CD4-positive, alpha-beta T cell treated with Interleukin-4 for 4 hours (primary cell): ENCODE data around the gene MINDY1.

ENCODE experiments used
- DNase-seq: peaks from one replicate; pipeline ENCODE4 v3.0.0-alpha.2; 2020

Gene MINDY1

GRCh38 chr1:150985179-150985825 is 21.4 kb downstream of the MINDY1 start:
- no peak for DNase-seq

DNA sequence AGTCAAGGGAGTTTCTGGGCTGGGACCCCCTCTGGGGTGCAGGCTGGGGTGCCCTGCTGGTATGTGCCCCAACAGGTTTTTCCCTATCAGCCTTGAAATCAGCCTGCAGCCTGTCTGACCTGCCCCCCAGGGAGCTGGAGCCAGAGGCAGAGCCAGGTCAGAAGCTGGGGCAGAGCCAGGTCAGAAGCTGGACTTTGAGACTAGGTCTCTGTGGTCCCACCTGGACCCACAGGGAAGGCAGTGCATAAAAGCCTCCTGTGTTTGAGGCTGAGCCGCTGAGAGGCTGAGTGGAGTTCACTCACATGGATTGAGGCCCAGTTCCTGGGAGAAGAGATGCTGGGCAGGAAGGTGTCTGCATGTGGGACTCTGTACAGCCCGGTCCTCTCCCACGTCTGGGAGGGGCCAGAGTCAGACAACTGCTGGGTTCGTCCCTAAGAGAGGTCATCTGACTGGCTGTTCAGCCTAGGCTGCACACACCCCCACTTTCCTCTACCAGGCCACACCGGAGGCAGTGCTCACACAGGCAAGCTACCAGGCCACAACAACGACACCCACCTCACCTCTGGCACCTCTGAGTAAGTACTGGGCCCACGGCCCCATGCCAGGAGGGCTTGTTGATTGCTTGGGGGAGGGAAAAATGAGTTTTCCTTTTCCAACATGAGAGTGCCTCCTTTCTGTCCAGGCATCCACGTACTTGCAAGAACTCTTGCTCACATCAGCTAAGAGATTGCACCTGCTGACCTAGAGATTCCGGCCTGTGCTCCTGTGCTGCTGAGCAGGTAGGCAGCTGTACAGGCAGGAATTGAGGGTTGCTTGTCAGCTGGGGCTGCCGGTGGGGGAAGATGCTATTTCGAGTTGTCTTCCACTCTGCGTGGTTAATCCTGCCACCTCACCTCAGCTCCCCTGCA is 24.6 kb downstream of the MINDY1 start, which contains the start of gene ANXA9:
Gene ANXA9 (plus strand): TSS at position 488 of the 908 bp plus-strand sequence. CDS start 814 bp downstream, outside the sequence.
- DNase-seq = no peak

DNA sequence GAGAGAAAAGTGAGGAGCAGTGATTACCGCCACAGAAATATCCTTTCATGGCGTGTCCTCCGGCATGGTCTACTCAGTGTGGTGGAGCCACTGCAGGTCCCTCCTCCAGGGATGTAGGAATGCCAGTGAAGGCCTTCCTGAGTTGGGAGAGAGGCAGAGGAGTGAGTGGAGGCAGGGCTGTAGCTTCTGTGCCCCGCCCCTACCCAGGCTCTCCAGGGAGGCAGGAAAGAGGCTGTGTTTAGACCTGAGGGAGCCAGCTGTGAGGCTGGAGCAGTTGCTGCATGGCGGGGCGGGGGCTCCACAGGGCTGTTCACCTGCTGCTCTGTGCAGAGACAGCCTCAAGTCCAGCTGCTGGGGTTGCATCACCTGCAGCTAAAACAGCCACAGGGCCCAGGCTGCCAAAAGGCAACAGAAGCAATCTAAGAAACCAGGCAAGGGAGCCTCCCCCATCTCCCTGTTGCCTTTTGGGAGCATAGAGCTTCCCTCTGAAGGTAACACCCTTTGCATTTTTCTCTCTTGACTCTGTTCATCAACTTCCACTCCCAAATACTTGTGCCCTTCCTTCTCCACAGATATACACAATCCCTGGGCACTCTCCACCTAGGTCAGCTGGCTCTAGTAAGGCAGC is 25.4 kb downstream of the MINDY1 start:
- DNase-seq = no peak

- DNase-seq = peak; percentile 88
These were observed 27.3 kb downstream of the MINDY1 start for GRCh38 chr1:150979092-150980056.

DNA sequence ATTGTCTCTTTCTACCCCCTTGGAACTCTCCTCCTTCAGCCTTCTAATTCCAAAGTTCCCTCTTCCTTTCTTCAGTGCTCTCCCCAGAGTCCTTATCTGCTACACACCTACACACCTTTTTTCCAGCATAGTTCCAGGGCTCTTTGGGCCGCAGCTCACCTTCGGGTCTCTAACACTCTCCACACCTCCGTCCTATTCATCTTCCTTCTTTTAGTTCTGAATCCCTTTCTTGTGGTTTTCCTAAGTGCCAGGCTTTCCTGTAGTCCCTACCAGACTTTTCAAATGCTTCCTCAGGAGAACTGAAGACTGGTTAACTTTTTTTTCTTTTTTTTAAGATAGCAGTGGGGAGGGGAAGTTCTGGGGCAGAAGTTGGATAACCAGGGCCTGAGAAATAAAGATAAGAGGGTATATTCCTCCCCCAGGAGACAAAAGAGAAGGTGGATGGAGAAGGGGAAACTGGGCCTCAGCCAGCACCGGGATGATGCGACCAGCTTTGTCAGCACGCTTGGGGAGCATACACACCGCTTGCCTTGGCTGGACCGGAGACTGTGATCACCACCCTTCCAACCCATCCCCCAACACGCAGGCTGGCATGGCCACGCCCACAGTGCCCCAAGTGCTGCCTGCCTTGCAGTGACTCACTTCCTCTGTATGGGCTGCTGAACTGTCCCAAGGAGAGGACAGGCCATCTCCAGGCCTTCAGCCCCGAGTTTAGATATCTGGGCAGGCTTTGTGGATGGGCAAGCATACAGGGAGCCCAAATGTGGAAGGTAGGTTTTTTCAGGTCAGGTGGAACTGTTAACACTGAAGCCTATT is 29.6 kb downstream of the MINDY1 start:
- DNase-seq = peak; percentile 83

- no peak for DNase-seq
These were observed 30.3 kb downstream of the MINDY1 start for GRCh38 chr1:150976401-150976821.

- peak; percentile 73 for DNase-seq
These were observed 31.9 kb downstream of the MINDY1 start, which contains the start of gene CERS2 for GRCh38 chr1:150974580-150975478. TSS of gene CERS2 (minus strand) at chr1:150974835. CDS start at chr1:150969090, 5,745 bp downstream.

GRCh38 chr1:150973836-150974579 is 32.7 kb downstream of the MINDY1 start:
- DNase-seq = peak; percentile 33

GRCh38 chr1:150973258-150973835 is 33.4 kb downstream of the MINDY1 start:
- DNase-seq = no peak

- DNase-seq = no peak
These were observed 34.2 kb downstream of the MINDY1 start for GRCh38 chr1:150972417-150972940.

DNA sequence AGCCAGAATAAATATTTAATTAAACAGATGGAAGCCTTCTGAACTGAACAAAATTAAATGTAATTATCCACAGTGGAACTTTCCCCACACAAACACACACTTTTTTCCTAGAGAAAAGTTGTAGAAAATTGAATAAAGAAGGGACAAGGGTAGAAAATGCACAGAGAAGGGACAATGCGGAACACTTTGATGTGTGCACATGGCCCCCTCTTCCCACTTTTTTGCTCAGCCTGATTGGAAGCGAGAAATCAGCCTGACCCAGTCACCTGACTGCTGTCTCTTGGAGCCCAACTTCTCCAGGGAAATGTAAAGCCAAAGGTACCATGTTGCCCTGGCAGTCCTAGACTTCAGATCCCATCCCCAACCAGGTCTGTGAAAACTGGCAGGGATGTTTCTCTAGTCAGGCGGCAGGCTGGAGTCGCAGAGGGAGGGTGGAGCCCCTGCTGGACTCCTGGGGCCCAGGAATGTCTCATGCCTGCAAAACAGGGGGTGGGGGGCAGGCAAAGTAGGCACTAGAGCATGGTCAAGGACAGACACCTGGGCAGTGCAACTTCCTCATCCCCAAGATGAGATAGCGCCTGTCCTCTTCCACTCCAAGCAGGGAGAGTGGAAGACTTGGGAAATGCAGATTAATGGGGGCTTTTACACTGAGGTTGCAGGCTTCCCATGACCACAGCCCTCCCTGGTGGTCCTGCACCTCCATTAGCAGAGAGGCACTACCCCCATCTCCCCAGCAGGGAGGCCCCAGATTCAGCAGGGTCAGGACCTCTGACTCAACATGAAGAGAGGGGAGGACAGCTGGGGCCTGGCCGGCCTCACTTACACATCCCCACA is 34.9 kb downstream of the MINDY1 start:
- DNase-seq = no peak

DNA sequence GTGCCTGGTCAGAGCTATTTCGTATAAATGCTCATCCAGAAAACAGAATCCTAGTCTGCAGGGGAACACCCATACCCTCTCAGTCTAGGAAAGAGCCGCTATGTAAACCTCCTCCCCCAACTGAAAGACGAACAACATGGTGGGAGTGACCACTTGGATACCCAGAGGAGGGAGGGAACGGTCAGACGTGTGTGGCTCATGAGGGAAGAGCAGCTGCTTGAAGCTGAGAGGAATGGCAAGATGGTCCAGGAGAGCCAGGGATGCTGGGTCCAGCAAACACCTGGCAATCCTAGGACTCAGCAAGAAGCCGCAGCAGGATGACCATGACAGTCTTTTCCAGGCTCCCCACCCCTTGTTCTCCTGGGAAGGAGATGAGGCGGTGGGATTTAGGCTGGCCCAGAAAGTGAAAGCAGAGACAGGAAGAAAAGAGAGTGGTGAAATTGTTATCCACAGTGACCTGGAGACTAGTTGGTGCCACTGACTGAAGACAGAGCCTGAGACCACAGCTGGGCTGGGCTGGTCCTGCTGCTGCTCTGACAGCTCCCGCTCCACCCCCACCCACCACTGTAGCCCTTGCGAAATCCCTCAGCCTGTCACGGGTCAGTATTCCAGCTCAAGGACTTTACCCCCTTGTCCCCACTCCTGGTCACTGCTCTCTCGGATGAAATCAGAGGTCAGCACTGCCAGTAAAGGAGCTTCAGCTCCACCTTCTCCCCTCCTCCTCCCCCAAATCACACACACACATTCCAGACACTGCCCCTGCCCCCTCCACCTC is 35.7 kb downstream of the MINDY1 start:
- DNase-seq = no peak

- DNase-seq = no peak
These were observed 37.1 kb downstream of the MINDY1 start for GRCh38 chr1:150969626-150970025.

DNA sequence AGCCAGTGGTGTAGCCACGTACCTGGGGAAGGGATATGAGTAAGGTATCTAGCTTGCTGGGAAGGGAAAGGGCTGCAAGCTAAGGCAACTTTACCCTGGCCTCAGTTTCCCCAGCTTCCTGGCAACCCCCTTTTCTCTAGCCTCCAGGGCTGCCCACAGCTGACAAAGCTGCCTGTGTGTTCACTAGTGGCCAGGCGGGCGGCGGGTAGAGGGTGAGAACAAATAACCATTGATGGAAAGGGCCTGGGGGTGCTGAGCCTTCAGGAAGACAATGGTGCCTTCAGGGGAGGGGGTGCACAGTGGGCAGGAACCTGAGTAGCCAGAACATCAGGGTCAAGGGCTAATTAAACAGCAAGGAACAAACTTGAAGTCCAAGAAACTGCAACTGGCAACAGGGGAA is 38.2 kb downstream of the MINDY1 start:
- DNase-seq = no peak

DNA sequence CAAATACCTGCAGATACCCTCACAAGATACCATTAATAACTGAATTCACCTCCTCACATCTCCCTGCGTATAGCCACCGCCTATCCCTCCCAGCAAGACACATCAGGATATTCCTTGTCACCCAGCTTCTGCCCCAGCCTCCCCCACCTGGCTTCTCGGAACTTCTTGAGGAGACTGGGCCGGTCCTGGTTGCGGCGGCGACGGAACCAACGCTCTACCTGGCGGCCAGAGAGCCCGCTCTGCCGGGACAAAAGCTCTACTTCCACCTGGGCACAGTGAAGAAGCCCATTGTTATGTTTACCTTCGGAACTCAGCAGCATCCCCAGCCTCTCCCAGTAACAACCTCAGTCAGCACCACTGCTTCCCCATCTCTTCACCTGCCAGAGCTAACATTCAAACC is 38.8 kb downstream of the MINDY1 start:
- no peak for DNase-seq

DNA sequence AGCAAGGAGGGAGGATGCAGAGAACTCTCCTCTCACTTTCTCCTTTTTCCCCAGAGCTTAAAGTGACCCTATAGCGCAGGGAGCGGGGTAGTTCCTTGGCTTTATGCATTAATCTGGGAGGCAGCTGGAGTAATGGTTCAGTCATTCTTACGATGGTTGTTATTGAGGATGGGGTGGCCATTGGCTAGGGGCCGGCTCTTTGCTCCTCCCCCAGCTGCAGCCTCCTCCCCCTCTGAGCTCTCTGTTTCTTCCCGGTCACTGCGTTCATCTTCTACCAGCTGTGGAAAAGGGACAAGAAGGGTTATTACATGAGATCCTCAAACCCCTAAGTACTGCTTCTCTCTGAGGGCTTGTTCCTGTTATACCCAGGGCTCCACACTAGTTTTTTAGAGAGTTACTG is 40.7 kb downstream of the MINDY1 start:
- no peak for DNase-seq

GRCh38 chr1:150965605-150966004 is 41.1 kb downstream of the MINDY1 start:
- DNase-seq = no peak
